ENCODE results near the gene CDH22.

The CDH22 gene

GRCh38 chr20:46264391-46265266 is 43.7 kb downstream of the CDH22 start:
- Mint-ChIP-seq H3K4me3 (no peak overlapping the region), H3K27me3 (peaks cover 56% of the 10 kb centered on the region), H3K9me3 (peaks cover 6% of the 10 kb centered on the region), H3K36me3 (ENCODE audit: insufficient read depth) (no peaks in the 10 kb centered on the region), H3K4me1 (no peaks in the 10 kb centered on the region), H3K27ac (ENCODE audit: low read depth) (no peak overlapping the region)
- no peak for ATAC-seq (replicated peaks; ENCODE audit: extremely low read depth, poor library complexity, severe bottlenecking)
- no peak for DNase-seq (ENCODE audit: low spot score in 2 of 2)

- H3K27me3 Mint-ChIP-seq = peaks cover 56% of the 10 kb centered on the region
- H3K9me3 Mint-ChIP-seq = peaks cover 6% of the 10 kb centered on the region
Measured at GRCh38 chr20:46261456-46262253, 46.6 kb downstream of the CDH22 start.

GRCh38 chr20:46260936-46261454 is 47.3 kb downstream of the CDH22 start:
- Mint-ChIP-seq H3K4me1 (no peaks in the 10 kb centered on the region), H3K4me3 (no peak overlapping the region), H3K9me3 (peaks cover 6% of the 10 kb centered on the region), H3K27me3 (peaks cover 50% of the 10 kb centered on the region), H3K27ac (ENCODE audit: low read depth) (no peak overlapping the region), H3K36me3 (ENCODE audit: insufficient read depth) (no peaks in the 10 kb centered on the region)
- ATAC-seq (replicated peaks; ENCODE audit: extremely low read depth, poor library complexity, severe bottlenecking) = no peak
- no peak for DNase-seq (ENCODE audit: low spot score in 2 of 2)

More at GRCh38 chr20:46261456-46262253, 46.6 kb downstream of the CDH22 start:
- DNase-seq (ENCODE audit: low spot score in 2 of 2) (no peak), ATAC-seq (replicated peaks; ENCODE audit: extremely low read depth, poor library complexity, severe bottlenecking) (no peak)
- H3K4me3 Mint-ChIP-seq = no peak overlapping the region
- no peaks in the 10 kb centered on the region for H3K36me3 Mint-ChIP-seq (ENCODE audit: insufficient read depth)
- H3K27ac Mint-ChIP-seq (ENCODE audit: low read depth) = no peak overlapping the region
- H3K4me1 Mint-ChIP-seq = no peaks in the 10 kb centered on the region

- Mint-ChIP-seq H3K4me3 (no peak overlapping the region), H3K27me3 (peaks cover 45% of the 10 kb centered on the region), H3K36me3 (ENCODE audit: insufficient read depth) (no peaks in the 10 kb centered on the region), H3K4me1 (no peaks in the 10 kb centered on the region), H3K27ac (ENCODE audit: low read depth) (no peak overlapping the region), H3K9me3 (peaks cover 1% of the 10 kb centered on the region)
- ATAC-seq (replicated peaks; ENCODE audit: extremely low read depth, poor library complexity, severe bottlenecking) (no peak), DNase-seq (ENCODE audit: low spot score in 2 of 2) (no peak)
Measured at GRCh38 chr20:46260480-46260879, 47.8 kb downstream of the CDH22 start.

- Mint-ChIP-seq H3K4me3 (no peak overlapping the region), H3K4me1 (no peaks in the 10 kb centered on the region), H3K9me3 (no peaks in the 10 kb centered on the region), H3K27ac (ENCODE audit: low read depth) (no peak overlapping the region), H3K36me3 (ENCODE audit: insufficient read depth) (no peaks in the 10 kb centered on the region), H3K27me3 (peaks cover 41% of the 10 kb centered on the region)
- ATAC-seq (replicated peaks; ENCODE audit: extremely low read depth, poor library complexity, severe bottlenecking) (no peak), DNase-seq (ENCODE audit: low spot score in 2 of 2) (no peak)
Measured at GRCh38 chr20:46259260-46259859, 48.9 kb downstream of the CDH22 start.

GRCh38 chr20:46257887-46258286 is 50.4 kb downstream of the CDH22 start:
- H3K27ac Mint-ChIP-seq (ENCODE audit: low read depth) = no peak overlapping the region
- peaks cover 41% of the 10 kb centered on the region for H3K27me3 Mint-ChIP-seq
- ATAC-seq (replicated peaks; ENCODE audit: extremely low read depth, poor library complexity, severe bottlenecking) (no peak), DNase-seq (ENCODE audit: low spot score in 2 of 2) (no peak)
- H3K4me1 Mint-ChIP-seq = no peaks in the 10 kb centered on the region
- H3K9me3 Mint-ChIP-seq = no peaks in the 10 kb centered on the region
- no peaks in the 10 kb centered on the region for H3K36me3 Mint-ChIP-seq (ENCODE audit: insufficient read depth)
- H3K4me3 Mint-ChIP-seq = no peak overlapping the region

GRCh38 chr20:46256293-46256692 is 52.0 kb downstream of the CDH22 start:
- no peaks in the 10 kb centered on the region for H3K4me1 Mint-ChIP-seq

GRCh38 chr20:46255440-46256104 is 52.7 kb downstream of the CDH22 start:
- Mint-ChIP-seq H3K4me3 (no peak overlapping the region), H3K4me1 (no peaks in the 10 kb centered on the region), H3K36me3 (ENCODE audit: insufficient read depth) (no peaks in the 10 kb centered on the region), H3K27ac (ENCODE audit: low read depth) (no peak overlapping the region), H3K9me3 (no peaks in the 10 kb centered on the region), H3K27me3 (peaks cover 55% of the 10 kb centered on the region)
- DNase-seq (ENCODE audit: low spot score in 2 of 2) (no peak), ATAC-seq (replicated peaks; ENCODE audit: extremely low read depth, poor library complexity, severe bottlenecking) (no peak)

More at GRCh38 chr20:46256293-46256692, 52.0 kb downstream of the CDH22 start:
- Mint-ChIP-seq H3K27ac (ENCODE audit: low read depth) (no peak overlapping the region), H3K36me3 (ENCODE audit: insufficient read depth) (no peaks in the 10 kb centered on the region), H3K4me3 (no peak overlapping the region), H3K27me3 (peaks cover 51% of the 10 kb centered on the region), H3K9me3 (no peaks in the 10 kb centered on the region)
- DNase-seq (ENCODE audit: low spot score in 2 of 2) (no peak), ATAC-seq (replicated peaks; ENCODE audit: extremely low read depth, poor library complexity, severe bottlenecking) (no peak)

GRCh38 chr20:46253391-46253790 is 54.9 kb downstream of the CDH22 start:
- no peaks in the 10 kb centered on the region for H3K9me3 Mint-ChIP-seq
- H3K4me1 Mint-ChIP-seq = no peaks in the 10 kb centered on the region
- H3K4me3 Mint-ChIP-seq = no peak overlapping the region
- H3K36me3 Mint-ChIP-seq (ENCODE audit: insufficient read depth) = no peaks in the 10 kb centered on the region
- no peak overlapping the region for H3K27ac Mint-ChIP-seq (ENCODE audit: low read depth)
- DNase-seq (ENCODE audit: low spot score in 2 of 2) = no peak
- peaks cover 62% of the 10 kb centered on the region for H3K27me3 Mint-ChIP-seq
- no peak for ATAC-seq (replicated peaks; ENCODE audit: extremely low read depth, poor library complexity, severe bottlenecking)

- Mint-ChIP-seq H3K27ac (ENCODE audit: low read depth) (no peak overlapping the region), H3K4me1 (no peaks in the 10 kb centered on the region), H3K4me3 (no peak overlapping the region), H3K27me3 (peaks cover 71% of the 10 kb centered on the region), H3K36me3 (ENCODE audit: insufficient read depth) (no peaks in the 10 kb centered on the region), H3K9me3 (no peaks in the 10 kb centered on the region)
- DNase-seq (ENCODE audit: low spot score in 2 of 2) (no peak), ATAC-seq (replicated peaks; ENCODE audit: extremely low read depth, poor library complexity, severe bottlenecking) (no peak)
Measured at GRCh38 chr20:46252352-46253091, 55.8 kb downstream of the CDH22 start.

GRCh38 chr20:46251211-46251673 is 57.1 kb downstream of the CDH22 start:
- H3K27me3 Mint-ChIP-seq = peaks cover 83% of the 10 kb centered on the region
- H3K9me3 Mint-ChIP-seq = no peaks in the 10 kb centered on the region
- no peak overlapping the region for H3K27ac Mint-ChIP-seq (ENCODE audit: low read depth)
- no peak for ATAC-seq (replicated peaks; ENCODE audit: extremely low read depth, poor library complexity, severe bottlenecking)
- no peaks in the 10 kb centered on the region for H3K36me3 Mint-ChIP-seq (ENCODE audit: insufficient read depth)
- DNase-seq (ENCODE audit: low spot score in 2 of 2) = no peak
- no peak overlapping the region for H3K4me3 Mint-ChIP-seq
- H3K4me1 Mint-ChIP-seq = peaks cover 7% of the 10 kb centered on the region
